Measurements from ENCODE around the gene PRRG2.

Gene PRRG2

DNA sequence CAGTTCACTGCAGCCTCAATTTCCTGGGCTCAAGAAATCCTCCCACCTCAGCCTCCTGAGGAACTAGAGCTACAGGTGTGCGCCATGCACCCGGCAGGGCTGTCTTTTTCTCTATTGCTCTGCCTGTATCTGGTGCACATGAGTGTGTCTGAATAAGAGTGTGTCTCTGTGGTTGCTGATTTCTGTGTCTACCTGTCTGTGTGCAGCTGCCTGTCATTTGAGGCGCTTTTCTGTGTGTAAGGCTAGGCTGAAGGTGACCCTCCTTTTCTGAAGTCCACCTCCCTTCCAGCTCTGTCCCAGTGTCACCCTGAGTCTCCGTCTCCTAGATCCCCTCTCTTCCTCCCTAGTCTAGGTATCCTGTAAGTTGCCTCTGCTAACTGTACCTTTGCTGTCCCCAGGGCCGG lies 8.4 kb downstream of the PRRG2 start:
- no peak for DNase-seq

- DNase-seq = peak; percentile 64 to 93 (median 83)
Measured at GRCh38 chr19:49590071-49590970, 9.2 kb downstream of the PRRG2 start.

GRCh38 chr19:49590971-49591730 lies 10.0 kb downstream of the PRRG2 start, which contains the start of gene PRR12:
TSS of gene PRR12 (plus strand) at chr19:49591182. CDS start at chr19:49591655, 473 bp downstream.
- DNase-seq = peak; percentile 29 to 59 (median 40)

- peak in 3 of 4 experiments; percentile 30 to 43 (median 41) for DNase-seq
Measured at GRCh38 chr19:49591731-49592485, 10.8 kb downstream of the PRRG2 start.

- no peak for DNase-seq
Measured at GRCh38 chr19:49592486-49593232, 11.5 kb downstream of the PRRG2 start.

GRCh38 chr19:49593233-49594113 lies 12.4 kb downstream of the PRRG2 start:
- peak; percentile 75 to 86 (median 83) for DNase-seq

- no peak for DNase-seq
Measured at GRCh38 chr19:49594157-49594992, 13.3 kb downstream of the PRRG2 start.

GRCh38 chr19:49594993-49595818 lies 14.1 kb downstream of the PRRG2 start:
- DNase-seq = no peak

GRCh38 chr19:49595819-49596404 lies 14.8 kb downstream of the PRRG2 start:
- DNase-seq = no peak

DNA sequence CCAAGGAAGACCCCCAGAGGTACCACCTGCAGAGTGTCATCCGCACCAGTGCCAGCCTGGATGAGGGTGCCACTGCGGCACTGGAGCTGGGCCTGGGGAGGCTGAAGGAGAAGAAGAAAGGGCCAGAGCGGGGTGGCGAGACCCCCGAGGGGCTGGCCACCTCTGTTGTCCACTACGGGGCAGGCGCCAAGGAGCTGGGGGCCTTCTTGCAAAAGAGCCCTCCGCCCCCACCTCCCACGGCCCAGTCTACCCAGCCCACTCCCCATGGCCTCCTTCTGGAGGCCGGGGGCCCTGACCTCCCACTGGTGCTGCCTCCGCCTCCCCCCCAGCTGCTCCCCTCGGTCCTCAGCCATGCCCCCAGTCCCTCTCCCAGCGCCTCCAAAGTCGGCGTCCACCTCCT lies 15.3 kb downstream of the PRRG2 start:
- no peak for DNase-seq

DNA sequence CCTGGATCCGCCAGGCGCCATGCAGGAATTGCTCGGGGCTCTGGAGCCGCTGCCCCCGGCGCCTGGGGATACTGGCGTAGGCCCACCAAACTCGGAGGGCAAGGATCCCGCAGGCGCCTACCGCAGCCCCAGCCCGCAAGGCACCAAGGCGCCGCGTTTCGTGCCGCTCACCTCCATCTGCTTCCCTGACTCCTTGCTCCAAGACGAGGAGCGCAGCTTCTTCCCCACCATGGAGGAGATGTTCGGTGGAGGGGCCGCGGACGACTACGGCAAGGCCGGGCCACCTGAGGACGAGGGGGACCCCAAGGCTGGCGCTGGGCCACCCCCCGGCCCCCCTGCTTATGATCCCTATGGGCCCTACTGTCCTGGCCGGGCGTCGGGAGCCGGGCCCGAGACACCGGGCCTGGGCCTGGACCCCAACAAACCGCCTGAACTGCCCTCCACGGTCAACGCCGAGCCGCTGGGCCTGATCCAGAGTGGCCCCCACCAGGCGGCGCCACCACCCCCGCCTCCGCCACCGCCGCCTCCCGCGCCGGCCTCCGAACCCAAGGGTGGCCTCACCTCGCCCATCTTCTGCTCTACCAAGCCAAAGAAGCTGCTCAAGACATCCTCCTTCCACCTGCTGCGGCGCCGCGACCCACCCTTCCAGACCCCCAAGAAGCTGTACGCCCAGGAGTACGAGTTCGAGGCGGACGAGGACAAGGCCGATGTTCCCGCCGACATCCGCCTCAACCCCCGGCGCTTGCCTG lies 16.0 kb downstream of the PRRG2 start:
- DNase-seq = no peak

DNA sequence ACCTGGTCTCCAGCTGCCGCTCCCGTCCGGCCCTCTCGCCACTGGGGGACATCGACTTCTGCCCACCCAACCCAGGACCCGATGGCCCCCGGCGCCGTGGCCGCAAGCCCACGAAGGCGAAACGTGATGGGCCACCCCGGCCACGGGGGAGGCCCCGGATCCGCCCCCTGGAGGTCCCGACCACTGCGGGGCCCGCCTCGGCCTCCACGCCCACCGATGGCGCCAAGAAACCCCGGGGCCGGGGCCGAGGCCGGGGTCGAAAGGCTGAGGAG lies 16.5 kb downstream of the PRRG2 start:
- DNase-seq = no peak

- no peak for DNase-seq
Measured at GRCh38 chr19:49599378-49600295, 18.5 kb downstream of the PRRG2 start.

DNA sequence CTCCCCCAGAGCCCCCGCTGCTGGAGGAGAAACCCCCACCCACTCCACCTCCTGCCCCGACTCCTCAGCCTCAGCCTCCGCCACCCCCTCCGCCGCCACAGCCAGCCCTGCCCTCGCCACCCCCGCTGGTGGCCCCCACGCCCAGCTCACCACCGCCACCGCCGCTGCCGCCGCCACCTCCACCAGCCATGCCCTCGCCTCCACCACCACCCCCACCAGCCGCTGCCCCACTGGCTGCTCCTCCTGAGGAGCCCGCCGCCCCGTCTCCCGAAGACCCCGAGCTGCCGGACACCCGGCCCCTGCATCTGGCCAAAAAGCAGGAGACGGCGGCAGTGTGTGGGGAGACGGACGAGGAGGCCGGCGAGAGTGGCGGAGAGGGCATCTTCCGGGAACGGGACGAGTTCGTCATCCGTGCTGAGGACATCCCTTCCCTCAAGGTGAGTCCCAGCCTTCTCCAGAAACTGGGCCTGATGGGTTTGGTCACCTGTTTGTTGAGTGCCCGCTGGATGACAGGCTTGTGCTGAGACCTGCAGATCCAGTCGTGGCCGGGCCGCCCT lies 20.4 kb downstream of the PRRG2 start:
- no peak for DNase-seq

GRCh38 chr19:49602806-49603205 lies 21.7 kb downstream of the PRRG2 start:
- no peak for DNase-seq

DNA sequence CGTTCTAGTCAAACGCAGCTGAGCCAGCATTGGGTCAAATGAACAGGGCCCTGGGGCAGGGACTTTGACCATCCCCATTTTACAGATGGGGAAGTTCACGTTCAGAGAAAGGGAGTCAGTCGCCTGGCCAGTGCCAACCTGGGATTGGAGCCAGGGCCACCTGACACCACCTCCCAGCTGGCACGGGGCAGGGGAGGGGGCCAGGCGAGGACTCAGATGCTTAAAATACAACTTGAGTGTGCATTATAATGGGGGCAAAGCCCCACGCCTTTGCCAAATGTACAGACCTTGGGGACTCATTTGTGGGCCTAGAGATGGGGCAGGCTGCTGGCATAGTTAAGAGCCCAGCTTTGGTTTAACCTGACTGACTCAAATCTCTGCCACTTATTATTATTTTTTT lies 24.5 kb downstream of the PRRG2 start:
- no peak for DNase-seq

GRCh38 chr19:49609499-49610092 lies 28.5 kb downstream of the PRRG2 start:
- no peak for DNase-seq
